Measurements from ENCODE around the gene LRRC47. TPM values are rescaled to one million over a fixed set of nuclear protein-coding genes. Genes with fewer than 3 reads are reported as not detected.

Gene LRRC47
- polyA plus RNA-seq, 1 donor from 2014 or later, result 59.2 TPM

DNA sequence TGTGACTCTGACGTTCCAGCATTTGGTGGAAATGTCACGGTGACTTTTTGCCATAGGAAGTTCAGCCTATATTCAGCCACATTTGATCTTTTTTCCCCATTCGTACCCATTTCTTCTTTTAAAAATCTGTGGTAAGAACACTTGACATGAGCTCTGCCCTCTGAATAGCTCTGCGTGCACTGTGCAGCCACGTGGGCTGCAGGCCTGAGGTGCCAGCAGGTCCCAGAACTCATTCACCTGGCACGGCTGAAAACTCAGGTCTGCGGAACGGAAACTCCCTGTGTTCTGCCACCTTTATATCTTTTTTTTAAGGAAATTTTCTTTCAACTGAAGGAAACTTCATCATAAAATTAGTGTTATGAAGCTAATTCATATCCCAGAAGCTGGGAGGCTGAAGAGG is 32.1 kb upstream of the LRRC47 start:
- no peak overlapping the region for H3K4me3 ChIP-seq (ENCODE audit: low read length)
- H3K27ac ChIP-seq (ENCODE audit: low read length), result no peak overlapping the region
- H3K4me2 ChIP-seq (ENCODE audit: low read length), result no peak overlapping the region
- H4K20me1 ChIP-seq (ENCODE audit: insufficient read depth), result no peaks in the 10 kb centered on the region
- H3K9ac ChIP-seq (ENCODE audit: low read length), result no peak overlapping the region
- TF ChIP-seq TAF1 (IDR thresholded peaks at IDR 0.05; ENCODE audit: low read depth) (no peak), POLR2AphosphoS5 (IDR thresholded peaks at IDR 0.05) (no peak), EP300 (conservative IDR thresholded peaks at IDR 0.05; ENCODE audit: poor library complexity, severe bottlenecking) (no peak), RAD21 (conservative IDR thresholded peaks at IDR 0.05) (no peak), EZH2 (IDR thresholded peaks at IDR 0.05; ENCODE audit: borderline replicate concordance, insufficient read depth, low read length, poor library complexity, severe bottlenecking) (no peak), SMC3 (conservative IDR thresholded peaks at IDR 0.05; ENCODE audit: poor library complexity) (no peak), MXI1 (conservative IDR thresholded peaks at IDR 0.05; ENCODE audit: poor library complexity, severe bottlenecking) (no peak)
- TF ChIP-seq, protein P1, sequence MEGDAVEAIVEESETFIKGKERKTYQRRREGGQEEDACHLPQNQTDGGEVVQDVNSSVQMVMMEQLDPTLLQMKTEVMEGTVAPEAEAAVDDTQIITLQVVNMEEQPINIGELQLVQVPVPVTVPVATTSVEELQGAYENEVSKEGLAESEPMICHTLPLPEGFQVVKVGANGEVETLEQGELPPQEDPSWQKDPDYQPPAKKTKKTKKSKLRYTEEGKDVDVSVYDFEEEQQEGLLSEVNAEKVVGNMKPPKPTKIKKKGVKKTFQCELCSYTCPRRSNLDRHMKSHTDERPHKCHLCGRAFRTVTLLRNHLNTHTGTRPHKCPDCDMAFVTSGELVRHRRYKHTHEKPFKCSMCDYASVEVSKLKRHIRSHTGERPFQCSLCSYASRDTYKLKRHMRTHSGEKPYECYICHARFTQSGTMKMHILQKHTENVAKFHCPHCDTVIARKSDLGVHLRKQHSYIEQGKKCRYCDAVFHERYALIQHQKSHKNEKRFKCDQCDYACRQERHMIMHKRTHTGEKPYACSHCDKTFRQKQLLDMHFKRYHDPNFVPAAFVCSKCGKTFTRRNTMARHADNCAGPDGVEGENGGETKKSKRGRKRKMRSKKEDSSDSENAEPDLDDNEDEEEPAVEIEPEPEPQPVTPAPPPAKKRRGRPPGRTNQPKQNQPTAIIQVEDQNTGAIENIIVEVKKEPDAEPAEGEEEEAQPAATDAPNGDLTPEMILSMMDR (IDR thresholded peaks at IDR 0.05; ENCODE audit: poor library complexity, severe bottlenecking), result no peak
- TF ChIP-seq, protein P2, sequence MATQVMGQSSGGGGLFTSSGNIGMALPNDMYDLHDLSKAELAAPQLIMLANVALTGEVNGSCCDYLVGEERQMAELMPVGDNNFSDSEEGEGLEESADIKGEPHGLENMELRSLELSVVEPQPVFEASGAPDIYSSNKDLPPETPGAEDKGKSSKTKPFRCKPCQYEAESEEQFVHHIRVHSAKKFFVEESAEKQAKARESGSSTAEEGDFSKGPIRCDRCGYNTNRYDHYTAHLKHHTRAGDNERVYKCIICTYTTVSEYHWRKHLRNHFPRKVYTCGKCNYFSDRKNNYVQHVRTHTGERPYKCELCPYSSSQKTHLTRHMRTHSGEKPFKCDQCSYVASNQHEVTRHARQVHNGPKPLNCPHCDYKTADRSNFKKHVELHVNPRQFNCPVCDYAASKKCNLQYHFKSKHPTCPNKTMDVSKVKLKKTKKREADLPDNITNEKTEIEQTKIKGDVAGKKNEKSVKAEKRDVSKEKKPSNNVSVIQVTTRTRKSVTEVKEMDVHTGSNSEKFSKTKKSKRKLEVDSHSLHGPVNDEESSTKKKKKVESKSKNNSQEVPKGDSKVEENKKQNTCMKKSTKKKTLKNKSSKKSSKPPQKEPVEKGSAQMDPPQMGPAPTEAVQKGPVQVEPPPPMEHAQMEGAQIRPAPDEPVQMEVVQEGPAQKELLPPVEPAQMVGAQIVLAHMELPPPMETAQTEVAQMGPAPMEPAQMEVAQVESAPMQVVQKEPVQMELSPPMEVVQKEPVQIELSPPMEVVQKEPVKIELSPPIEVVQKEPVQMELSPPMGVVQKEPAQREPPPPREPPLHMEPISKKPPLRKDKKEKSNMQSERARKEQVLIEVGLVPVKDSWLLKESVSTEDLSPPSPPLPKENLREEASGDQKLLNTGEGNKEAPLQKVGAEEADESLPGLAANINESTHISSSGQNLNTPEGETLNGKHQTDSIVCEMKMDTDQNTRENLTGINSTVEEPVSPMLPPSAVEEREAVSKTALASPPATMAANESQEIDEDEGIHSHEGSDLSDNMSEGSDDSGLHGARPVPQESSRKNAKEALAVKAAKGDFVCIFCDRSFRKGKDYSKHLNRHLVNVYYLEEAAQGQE (IDR thresholded peaks at IDR 0.05; ENCODE audit: borderline replicate concordance), result no peak
- H3F3A ChIP-seq (ENCODE audit: insufficient read depth, low read length, poor library complexity, severe bottlenecking), result no peaks in the 10 kb centered on the region
- H2AFZ ChIP-seq (ENCODE audit: low read depth, low read length), result no peak overlapping the region
- H3K36me3 ChIP-seq (ENCODE audit: insufficient read depth, low read length), result no peaks in the 10 kb centered on the region
- H3K27me3 ChIP-seq (ENCODE audit: insufficient read depth, low read depth, low read length), result no peaks in the 10 kb centered on the region
- no peaks in the 10 kb centered on the region for H3K9me2 ChIP-seq (ENCODE audit: insufficient read depth, low read length)
- H3K79me2 ChIP-seq (replicated peaks; ENCODE audit: insufficient read depth, low read length), result no peaks in the 10 kb centered on the region
- H3K9me3 ChIP-seq (ENCODE audit: low read length), result no peaks in the 10 kb centered on the region

DNA sequence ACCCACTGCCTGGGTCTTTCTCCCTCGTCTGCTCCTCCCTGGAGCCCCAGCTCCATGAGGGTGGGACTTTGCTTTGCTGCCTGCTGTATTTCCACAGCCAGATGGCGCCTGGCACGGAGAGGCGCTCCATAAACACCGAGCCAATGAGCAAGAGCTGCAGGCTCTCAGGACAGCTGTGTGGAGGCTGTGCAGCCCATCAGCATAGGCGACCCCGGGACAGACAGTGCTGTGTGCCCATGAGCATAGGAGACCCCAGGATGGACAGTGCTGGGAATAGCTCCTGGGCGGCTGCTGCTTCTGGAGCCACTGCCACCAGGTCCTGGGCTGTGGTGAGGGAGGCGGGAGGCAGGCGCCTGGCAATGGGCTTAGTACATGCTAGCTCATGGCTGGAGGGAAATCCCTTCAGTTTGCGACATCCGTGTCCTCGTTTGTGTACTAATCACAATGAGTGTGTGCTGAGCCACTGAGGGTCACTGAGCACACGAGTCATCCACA is 31.6 kb upstream of the LRRC47 start:
- no peak overlapping the region for H3K4me3 ChIP-seq (ENCODE audit: low read length)
- no peak overlapping the region for H3K27ac ChIP-seq (ENCODE audit: low read length)
- no peak overlapping the region for H2AFZ ChIP-seq (ENCODE audit: low read depth, low read length)
- TF ChIP-seq POLR2AphosphoS5 (IDR thresholded peaks at IDR 0.05) (no peak), SMC3 (conservative IDR thresholded peaks at IDR 0.05; ENCODE audit: poor library complexity) (no peak), MXI1 (conservative IDR thresholded peaks at IDR 0.05; ENCODE audit: poor library complexity, severe bottlenecking) (no peak), TAF1 (IDR thresholded peaks at IDR 0.05; ENCODE audit: low read depth) (no peak), EP300 (conservative IDR thresholded peaks at IDR 0.05; ENCODE audit: poor library complexity, severe bottlenecking) (no peak), EZH2 (IDR thresholded peaks at IDR 0.05; ENCODE audit: borderline replicate concordance, insufficient read depth, low read length, poor library complexity, severe bottlenecking) (no peak), RAD21 (conservative IDR thresholded peaks at IDR 0.05) (no peak)
- TF ChIP-seq, protein P1 (IDR thresholded peaks at IDR 0.05; ENCODE audit: poor library complexity, severe bottlenecking), result no peak
- TF ChIP-seq, protein P2 (IDR thresholded peaks at IDR 0.05; ENCODE audit: borderline replicate concordance), result no peak
- no peaks in the 10 kb centered on the region for H3K9me2 ChIP-seq (ENCODE audit: insufficient read depth, low read length)
- H3K4me2 ChIP-seq (ENCODE audit: low read length), result no peak overlapping the region
- H3F3A ChIP-seq (ENCODE audit: insufficient read depth, low read length, poor library complexity, severe bottlenecking), result no peaks in the 10 kb centered on the region
- H3K79me2 ChIP-seq (replicated peaks; ENCODE audit: insufficient read depth, low read length), result no peaks in the 10 kb centered on the region
- H3K9me3 ChIP-seq (ENCODE audit: low read length), result no peaks in the 10 kb centered on the region
- H4K20me1 ChIP-seq (ENCODE audit: insufficient read depth), result no peaks in the 10 kb centered on the region
- no peaks in the 10 kb centered on the region for H3K27me3 ChIP-seq (ENCODE audit: insufficient read depth, low read depth, low read length)
- H3K9ac ChIP-seq (ENCODE audit: low read length), result no peak overlapping the region
- no peaks in the 10 kb centered on the region for H3K36me3 ChIP-seq (ENCODE audit: insufficient read depth, low read length)

All from neural cell (in vitro differentiated cells).